Activated CD4-positive, alpha-beta T cell treated with anti-CD3 and anti-CD28 coated beads for 1 hour (primary cell): ENCODE measurements around the gene CALD1.

ENCODE experiments used
- DNase-seq: peaks from one replicate; pipeline ENCODE4 v3.0.0-alpha.2; 2020

Gene CALD1

DNA sequence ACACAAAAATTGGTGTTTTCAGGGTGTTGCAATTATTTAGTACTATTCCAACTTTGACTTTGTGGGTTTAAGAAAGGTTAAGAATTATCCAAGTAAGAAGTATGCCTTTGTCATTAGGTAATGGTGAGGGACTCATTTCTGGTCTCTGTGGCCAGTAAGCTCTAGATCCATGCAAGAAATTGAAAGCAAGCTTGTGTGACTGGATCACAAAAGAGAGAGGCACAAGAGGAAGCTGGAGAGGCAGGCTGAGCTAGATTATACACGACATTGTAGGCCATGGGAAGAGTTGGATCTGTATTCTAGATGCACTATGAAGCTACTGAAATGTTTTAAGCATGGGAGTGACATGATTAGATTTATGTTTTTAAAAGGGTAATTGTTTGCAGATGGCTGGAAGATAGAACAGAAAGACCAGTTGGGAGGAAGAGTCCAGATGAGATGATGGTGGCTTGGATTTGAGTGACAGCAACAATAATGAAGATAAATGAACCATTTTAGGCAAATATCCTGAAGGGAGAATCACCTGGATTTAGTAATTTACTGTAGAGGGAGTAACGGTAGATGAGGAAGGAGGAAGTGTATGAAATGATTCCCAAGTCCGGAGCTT lies 50.0 kb downstream of the CALD1 start:
- no peak for DNase-seq

DNA sequence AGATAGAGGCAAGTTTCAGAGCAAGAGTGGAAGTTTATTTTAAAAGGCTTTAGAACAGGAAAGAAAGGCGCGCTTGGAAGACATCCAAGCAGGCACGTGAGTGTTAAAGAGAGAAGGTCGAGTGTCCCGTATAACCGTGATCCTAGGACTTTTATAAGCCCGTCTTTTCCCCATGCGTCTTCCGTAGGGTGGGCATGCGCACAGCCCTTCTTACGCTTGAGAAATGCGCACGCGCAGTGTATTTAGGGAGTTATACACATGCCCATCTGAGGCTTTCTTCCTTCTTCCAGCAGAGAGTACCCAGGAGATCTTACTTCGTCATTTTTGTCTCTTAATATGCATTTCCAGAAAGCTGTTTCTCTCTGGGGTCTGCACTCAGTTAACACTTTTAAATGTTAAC lies 52.4 kb downstream of the CALD1 start:
- no peak for DNase-seq

DNA sequence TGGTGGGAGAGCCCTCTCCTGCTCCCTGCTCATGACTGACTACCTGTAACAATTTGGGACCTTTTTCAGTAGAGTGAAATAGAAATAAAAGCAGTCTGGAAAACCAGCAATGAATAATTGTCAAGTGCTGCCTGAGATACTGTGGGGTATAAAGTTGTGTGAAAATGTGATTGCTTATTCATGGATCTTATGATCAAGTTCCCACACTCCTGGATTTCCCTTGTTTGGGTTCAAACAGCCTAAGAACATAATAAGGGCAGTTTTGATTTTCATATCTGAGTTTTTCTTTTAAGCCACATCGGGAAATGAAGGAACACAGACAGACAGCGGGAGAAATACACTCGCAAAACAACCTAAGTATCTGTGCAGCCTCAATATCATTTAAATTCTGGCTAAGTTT lies 52.9 kb downstream of the CALD1 start:
- no peak for DNase-seq

DNA sequence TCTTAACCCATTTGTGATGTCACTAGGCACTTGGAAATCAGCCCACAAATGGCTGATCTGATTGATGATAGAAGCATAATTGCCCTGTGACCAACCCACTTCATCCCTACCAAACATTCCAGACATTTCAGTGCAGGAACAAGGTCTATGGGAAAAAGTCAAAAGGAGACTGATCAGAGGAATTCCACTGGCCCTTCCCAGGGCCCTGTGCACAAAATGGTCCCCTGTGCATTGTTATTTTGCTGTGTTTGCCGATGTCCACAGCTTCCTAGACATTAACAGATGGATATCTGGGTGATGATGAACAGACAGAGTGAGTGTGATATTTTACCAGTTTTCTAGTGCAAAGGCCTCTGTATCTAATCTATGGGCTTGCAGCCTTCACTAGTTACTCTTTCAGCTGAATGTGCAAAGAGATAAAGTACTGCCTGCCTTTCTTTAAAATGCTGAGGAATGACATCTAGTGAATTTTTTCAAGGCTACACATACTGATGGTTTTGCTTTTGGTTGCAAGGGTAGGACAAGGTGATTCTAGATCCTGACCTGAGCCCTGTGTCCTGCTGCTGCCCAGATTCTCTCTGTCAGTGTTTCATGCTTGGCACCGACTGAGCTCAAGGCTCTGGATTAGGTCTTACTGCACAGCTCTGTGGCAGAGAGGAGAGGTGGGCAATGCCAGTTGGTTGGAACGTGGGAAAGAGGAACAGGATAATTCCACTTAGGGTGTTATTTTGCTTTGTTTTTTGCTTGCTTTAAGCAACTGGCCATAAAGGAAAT lies 55.4 kb downstream of the CALD1 start:
- DNase-seq: no peak

DNA sequence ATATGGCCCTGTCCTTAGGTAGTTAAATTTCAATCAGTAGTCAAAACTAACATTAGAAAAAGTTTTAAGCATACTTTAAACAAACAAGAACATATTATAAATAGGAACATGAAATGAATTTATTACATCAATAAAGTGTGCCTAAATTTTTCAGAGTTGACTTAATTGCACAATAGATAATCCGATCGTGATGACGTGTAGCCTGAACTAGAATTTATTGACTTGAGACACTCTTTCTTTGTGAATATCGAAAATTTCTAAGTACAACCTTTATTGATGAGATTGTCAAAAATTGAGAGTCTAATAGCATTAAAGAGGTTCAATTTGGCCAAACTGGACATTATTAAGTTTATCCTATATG lies 56.0 kb downstream of the CALD1 start:
- no peak for DNase-seq

DNA sequence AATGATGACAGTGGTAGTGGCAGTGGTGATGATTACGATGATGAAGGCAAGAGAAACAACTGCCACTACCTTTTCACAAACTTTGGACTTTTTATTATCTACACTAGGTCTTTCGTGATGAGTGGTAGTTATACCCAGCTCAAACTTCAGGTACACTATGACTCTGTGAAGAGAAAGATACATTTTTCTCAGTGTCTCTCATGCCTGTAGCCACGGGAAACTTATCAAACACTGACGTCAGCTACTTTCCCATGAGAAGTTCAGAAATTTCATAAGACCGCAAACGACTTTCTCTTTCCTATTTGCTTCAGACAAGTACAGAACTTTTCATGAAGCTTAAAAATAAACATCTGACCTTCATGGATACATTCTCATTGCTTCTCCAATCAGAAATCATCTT lies 57.0 kb downstream of the CALD1 start:
- no peak for DNase-seq

DNA sequence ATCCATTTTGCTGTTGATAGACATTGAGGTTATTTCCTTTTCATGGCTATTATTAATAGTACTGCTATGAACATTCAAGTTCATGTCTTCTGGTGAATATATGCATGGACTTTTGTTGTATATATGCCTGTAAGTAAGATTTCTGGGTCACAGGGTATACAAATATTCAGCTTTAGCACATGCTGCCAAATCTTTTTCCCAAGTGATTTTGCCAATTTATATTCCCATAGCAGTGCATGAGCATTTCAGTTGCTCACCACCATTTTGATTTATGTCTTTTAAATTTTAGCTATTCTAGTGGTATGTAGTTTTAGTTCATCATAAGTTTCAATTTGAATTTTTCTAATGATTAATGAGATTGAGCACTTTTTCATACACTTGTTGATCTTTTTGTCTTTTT lies 59.9 kb downstream of the CALD1 start:
- DNase-seq: no peak

DNA sequence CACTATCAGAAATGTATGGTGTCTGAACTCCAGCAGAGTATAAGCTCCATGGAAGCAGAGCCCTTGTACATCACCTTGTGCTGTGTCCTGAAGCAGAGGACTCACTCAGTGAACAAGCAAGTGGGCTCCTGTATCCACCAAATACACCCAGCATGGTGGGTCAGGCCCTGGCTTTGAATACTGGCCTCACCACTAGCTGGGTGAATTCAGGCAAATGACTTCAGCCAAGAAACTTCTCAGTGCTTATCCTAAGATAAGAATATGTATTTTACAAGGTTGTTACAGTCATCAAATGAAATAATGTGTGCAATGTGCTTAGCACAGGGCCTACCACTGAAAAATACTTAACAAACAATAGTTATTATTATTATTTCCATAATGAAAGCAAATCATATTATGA lies 62.6 kb downstream of the CALD1 start:
- no peak for DNase-seq

DNA sequence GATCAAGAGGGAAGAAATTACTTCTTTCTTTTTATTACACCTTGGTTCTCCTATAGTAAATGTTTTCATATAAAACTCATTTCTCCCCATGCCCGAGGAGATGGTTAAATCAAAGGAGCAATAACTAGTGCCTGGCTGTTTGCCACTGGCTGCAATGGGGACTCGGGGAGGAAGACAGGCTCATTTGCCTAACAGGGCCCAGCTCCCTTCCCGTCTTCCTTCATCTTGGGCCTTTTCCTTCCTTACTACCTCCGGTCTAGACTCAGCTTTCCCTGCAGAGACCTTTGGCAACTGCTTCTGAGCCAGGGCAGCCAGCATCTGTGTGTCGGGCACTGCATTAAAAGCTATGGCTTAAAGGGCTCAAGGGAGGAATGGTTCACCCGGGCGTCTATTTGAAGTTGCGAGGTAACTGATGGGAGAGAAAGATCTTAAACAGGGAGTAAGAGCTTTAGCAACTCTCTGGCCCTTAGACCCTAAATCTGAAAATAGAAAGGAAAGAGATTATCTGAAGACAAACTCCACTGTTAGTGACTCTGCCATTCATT lies 63.5 kb downstream of the CALD1 start:
- DNase-seq: no peak

DNA sequence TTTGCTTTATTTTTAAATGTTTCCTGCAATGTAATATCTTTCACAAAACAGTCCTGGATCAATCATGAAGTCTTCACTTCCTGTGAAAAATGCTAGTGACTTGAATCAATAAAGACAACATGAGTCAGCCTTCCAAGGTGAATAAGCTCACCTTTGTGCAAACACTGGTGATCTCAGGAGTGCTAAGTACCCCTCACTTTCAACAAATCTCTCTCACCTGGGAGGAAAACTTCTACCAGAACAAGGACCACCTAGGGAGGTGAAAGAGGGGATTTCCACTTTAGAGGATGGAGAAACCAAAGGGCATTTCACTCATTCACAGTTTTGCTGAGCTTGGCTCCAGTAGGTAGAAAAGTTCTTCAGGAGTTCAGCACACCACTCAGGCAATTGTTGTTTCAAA lies 64.8 kb downstream of the CALD1 start:
- DNase-seq: no peak

DNA sequence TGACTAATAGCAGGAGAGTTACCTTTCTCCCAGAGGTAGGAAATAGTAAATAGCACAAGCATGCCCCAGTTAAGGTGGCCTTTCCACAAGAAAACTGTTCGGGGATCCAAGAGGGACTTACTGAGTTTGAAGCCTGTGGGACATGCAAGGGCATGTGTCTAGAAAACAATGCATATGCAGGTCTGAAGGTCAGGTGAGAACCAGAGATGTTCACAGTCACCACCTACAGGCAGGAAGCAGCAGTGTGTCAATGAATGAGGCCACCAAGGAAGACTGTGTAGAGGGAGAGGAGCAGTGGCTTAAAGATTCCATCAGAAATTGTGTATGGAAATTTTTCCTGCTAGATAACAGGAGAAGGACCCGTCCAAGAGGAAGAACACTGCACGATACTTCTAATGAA lies 66.0 kb downstream of the CALD1 start:
- no peak for DNase-seq

DNA sequence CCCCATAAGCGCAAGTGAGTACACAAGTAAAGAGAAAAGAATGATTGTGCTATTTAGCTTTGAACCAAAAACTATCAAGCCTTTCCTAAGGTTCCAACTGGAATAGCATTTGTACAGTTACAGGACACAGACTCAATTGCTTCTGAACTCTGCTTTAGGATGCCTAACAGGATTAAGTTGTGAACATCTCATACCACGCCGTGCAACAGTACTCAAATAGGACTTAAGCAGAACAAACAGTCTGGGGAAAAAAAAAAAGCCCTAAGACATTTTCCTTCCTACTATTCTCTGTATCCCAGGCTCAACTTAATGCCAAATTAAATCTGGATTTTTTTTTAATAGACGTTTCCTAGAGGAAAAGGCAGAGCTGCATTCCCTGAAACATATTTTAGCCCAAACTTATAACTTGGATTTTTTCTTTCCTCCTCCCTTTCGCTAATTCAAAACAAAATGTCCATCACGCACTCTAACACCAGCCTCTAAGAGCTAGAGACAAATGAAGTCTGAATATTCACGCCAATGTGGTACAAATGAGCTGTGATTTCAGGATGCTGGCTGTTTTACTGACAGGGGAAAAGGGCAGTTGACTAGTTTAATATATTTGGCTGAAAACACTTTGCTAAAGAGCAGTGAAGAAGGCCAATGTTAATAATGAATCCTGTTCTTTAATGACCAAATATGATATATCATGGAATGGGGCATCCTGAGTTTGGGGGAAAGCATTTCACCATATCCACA lies 68.6 kb downstream of the CALD1 start:
- no peak for DNase-seq

DNA sequence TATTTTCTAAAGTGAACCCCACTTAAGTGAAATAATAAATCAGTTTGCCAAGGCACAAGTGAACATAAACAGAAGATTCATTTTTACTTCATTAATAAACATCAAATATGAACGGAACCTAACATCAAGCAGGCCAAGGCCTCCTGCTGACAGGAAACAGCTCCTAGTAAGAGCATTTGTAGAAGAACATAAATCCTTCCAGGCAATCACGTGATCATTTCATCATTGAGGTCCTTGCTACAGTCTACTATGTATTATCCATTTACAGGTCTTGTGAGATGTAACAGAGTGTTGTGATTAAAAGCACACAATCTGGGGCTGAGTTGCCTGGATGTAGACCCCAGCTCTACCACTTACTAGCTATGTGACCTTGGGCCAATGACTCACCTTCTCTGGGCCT lies 70.6 kb downstream of the CALD1 start:
- DNase-seq: no peak

DNA sequence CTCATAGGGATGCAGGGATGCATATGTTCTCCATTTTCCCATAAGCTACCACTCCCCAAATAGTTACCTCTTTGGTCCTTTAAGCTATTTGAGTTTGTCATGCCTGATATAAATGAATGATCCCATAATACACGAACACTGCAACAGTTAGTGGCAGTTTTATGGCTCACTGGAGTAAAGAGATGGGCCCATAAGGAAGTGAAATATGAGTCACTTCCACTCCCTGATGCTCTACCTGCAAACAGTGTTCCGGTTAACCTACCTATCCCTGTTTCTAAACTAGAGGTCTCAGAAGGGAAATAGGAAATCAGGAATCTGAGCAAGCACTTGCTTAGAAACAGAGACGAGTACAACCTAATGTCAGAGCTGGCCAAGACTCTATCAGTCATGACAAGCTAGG lies 71.7 kb downstream of the CALD1 start:
- no peak for DNase-seq

DNA sequence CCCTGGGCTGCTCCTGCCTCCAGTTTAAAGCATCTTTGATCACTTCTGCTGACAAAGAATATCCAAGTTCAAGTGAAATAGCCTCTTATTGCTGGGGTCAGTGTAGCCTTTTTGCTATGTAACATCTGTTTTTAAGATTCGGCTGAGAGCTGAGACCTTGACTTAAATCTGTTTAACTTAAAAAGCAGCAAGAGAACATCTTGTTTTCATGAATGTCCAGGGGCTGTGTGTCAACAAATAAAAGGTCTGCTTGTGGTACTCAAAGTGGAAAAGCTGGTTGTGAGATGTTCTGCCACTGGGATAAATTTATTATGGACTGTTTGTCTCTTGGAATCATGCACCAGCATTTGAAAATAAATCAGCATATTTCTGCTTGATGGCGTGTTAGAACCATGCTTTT lies 73.2 kb downstream of the CALD1 start:
- DNase-seq: no peak

DNA sequence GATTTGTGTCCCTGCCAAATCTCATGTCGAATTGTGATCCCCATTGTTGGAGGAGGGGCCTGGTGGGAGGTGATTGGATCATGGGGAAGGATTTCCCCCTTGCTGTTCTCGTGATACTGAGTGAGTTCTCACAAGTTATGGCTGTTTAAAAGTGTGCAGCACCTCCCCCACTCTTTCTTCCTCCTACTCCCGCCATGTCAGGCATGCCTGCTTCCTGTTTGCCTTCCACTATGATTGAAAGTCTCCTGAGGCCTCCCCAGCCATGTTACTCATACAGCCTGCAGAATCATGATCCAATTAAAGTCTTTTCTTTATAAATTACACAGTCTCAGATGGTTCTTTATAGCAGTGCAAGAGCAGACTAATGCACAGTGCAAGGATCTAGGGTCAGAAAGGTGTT lies 75.4 kb downstream of the CALD1 start:
- DNase-seq: no peak

DNA sequence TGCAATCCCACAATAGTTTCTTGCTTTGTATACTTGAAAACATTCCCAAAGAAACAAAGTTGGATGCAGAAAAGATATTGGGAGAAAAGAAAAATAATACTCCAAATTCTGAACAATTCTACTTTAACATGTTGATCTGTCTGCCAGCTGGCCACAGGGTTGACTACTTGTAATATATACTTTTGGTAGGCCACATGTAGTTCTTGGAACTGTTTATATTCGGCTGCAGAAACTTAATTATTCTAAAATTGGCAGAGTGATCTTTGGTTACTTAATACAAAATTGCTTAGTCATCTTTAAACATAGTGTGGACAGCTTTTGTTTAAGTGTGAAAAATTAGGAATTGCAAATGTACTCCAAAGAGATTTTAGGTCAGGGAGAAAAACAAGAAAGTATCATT lies 76.0 kb downstream of the CALD1 start:
- no peak for DNase-seq

DNA sequence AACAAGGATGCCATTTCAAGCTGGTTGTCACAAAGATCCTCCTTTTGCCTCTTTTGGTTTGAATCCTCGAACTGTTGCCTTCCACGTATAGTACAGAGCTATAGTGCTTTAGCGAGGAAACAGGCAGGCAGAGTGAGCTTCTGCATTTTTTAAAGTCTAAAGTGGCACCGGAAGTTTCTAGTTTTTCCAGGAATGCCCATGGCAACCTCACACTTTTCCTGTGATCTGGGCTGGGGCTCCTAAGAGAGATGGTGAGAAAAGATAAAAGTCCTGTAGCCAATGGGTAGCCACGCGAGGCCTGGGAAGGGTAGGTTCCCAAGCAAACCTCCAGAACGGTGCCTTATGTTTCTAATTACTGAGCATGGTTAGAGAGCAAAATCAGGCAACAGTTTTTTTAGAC lies 76.7 kb downstream of the CALD1 start:
- no peak for DNase-seq

DNA sequence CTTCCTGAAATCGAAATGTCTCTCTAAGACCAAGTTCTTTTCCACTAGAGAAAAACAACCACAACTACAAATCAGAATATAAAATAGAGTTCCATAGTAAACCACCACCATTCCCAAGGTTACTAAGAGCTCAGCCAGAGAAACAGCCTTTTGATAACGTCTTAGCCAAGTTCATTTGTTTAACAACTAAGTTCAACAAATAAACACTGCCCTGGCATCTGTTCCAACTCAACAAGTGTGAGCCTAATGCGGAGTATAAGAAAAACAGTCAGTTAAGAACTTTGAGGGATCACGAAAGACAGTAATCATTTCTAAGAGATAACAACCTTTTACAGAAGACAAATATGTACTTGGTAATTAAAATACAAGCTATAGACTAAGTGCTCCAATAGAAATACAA lies 77.3 kb downstream of the CALD1 start:
- DNase-seq: no peak

DNA sequence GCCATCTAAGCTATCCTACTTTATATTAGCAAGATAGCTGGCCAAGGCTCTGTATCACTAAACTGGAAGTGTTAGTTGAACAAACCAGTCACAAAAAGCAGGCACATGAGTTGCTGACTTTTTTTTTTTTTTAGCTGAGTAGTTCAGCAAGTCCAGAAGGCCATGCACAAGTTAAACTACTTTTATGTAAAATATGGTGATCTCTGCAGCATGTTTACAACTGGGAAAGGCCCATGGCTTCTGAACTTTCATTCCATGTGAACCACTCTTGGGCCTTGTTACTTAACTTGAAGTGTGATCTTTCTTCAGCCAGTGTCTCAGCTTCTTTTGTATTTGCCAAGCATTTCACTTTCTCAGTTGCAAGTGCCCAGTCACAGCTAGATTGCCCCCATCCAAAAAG lies 78.5 kb downstream of the CALD1 start:
- DNase-seq: no peak

DNA sequence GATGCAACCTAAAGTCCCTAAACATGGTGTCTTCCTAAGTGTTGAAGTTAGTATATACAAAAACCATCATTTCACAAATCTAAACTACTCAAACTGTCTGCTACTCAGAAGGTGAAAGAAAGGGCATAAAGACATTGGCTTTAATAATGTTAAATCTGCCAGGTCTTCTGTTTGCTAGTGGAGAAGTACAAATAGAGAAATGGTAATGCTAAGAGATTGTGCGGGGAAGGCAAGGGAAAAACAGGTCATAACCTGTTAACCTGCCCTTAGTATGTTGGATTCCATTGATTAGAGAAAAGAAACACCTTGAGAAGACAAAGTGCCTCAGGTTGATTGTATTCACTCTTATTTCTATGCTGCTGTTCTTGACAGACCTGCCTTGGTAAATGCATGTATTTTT lies 80.3 kb downstream of the CALD1 start:
- no peak for DNase-seq

DNA sequence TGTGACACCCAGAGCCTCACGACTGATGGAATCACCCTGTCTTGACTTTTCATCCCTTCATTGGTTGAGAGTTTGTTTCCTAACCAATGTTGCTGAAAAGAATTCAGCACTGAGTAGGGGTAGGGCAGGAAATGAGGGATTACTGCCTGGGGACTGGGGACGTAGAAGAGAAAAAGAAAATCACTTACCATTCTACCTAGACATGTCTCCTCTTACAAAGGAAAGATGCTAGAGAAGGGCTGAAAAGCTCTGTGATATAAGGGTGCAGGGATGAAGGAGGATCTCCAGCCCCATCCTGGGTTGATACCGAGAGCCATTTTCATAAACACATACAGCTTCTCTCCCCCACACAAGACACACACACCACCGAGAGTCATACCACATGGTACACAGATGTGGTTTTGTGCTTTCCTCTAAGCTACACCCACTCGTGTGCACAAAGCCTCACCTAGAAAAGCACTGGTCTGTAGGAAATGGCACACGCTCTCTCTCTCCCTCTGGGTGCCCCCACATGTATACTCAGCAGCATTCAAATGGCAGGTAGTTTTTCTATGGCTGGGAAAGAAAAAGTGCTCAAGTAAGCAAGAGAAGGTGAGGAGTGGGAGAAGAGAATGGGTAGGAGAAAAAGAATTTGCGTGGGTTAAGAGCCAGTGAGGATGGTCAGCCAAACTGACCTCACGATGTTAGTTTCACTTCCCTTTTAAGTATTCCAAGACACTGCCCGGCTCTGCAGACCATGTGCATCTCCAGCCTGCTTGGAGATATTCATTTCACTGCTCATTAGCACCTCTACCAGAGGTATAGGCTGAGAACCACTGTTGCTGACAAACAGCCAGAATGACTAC lies 85.8 kb downstream of the CALD1 start:
- no peak for DNase-seq

DNA sequence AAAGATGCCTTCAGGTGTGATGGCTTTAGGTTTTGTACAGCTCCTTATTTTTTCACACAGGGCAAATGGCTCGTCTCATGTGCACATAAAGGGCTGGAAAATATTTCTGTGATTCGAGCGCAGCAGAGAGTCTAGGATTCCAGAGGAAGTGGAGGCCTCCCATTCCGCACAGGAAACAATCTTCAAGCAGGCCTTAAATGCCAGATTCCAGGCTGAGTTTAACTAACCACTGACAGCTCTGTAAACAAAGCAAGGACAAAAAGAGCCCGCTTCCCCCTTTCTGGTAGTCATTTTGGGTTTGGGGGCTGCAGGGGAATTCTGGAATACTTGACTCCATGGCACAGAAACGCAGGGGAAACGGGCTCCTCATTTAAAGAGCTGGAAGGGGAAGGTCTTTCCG lies 87.2 kb downstream of the CALD1 start:
- no peak for DNase-seq
